ENCODE data around the gene PLIN4.
"Not testable (repeated sequence)": the region's sequence is repeated elsewhere in the genome, so short reads cannot be mapped to it uniquely, and the experiment has no call there.

The PLIN4 gene

DNA sequence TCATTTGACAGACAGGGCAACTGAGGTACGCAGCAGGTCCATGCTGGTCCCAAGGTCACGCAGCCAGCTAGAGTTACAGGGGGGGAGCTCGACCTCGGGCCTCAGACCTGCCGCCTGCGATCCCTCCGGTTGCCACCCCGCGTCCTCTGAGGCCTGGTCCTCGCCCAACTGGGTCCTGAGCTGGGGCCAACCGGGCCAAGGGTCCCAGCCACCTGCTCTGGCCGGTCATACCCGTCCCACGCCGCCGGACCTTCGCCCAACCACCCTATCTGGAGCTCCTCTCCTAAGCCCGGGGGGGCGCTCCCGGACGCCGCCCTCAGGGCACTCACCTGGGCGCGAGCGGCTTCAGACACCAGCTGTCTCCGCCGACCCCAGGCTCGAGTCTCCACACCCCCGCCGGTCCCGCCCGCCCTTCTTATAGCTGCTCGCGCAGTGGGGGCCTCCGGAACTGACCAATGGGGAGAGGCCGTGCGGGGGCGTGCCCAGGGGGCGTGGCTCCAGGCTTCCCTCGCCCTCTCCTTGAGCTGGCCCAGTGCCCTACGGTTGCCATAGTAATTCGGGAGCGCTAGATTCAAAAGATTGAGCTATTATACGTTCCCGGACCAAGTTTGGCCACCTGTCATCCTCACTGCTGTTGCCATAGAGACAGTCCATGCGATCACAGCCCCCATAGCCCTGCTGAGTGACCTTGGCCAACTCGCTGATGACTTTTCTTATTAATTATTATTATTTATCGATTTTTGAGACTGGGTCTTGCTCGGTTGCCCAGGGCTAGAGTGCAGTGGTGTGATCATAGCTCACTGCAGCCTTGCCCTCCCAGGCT, 16.8 kb upstream of the PLIN4 start, which contains the start of gene PLIN5:
Gene PLIN5, minus strand, starts transcription at position 389 of the 823 bp plus-strand sequence. CDS start 1,150 bp downstream, outside the sequence.
- Histone ChIP-seq H3K4me1 (ENCODE audit: control insufficient read depth in 1 of 2, insufficient read depth in 2 of 2, low read length in 2 of 2) (peaks cover 13 to 22% of the 10 kb centered on the region in 2 donors), H3K36me3 (ENCODE audit: control insufficient read depth in 1 of 2, insufficient read depth in 2 of 2, low read length in 2 of 2) (no peaks in the 10 kb centered on the region), H3K9me3 (ENCODE audit: control insufficient read depth in 1 of 2, low read length in 2 of 2) (no peaks in the 10 kb centered on the region), H3K27ac (ENCODE audit: low read depth, low read length) (no peak within 1 kb of the TSS), H3K27me3 (ENCODE audit: control insufficient read depth in 1 of 2, insufficient read depth in 2 of 2, low read length in 2 of 2) (peaks cover 0 to 7% of the 10 kb centered on the region in 2 donors), H3K4me3 (ENCODE audit: low read depth in 1 of 2, low read length in 2 of 2) (peak within 1 kb of the TSS; percentile 5 to 54), H3K9ac (ENCODE audit: low read depth in 1 of 2, low read length in 2 of 2) (no peak within 1 kb of the TSS)

DNA sequence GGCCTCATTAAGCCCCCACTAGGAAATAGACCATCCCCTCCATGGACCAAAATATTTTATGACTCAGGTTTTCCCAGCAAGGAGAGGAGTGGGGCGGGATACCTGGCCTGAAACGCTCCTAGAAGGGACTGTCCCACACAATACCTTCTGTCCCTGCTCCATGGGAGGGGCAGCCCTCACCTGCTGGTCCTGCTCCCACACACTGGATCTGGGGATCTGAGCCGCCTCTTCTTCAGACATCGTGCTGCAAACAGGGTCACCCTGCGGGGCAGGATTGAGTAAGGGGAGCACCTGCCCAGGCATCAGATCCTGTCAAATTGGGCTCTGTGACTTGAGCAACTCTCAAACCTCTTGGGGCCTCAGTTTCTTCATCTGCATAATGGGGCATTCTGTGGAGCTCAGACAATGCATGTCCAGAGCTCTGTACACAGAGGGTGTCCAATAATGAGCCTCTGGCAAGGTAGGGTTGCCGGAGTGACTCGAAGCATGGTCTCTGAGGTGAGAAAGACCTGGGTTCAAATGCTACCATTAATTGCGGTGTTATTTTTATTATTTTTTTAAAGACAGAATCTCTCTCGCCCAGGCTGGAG, 15.6 kb upstream of the PLIN4 start:
- H3K9me3 ChIP-seq (ENCODE audit: control insufficient read depth in 1 of 2, low read length in 2 of 2): no peaks in the 10 kb centered on the region
- H3K27ac ChIP-seq (ENCODE audit: low read depth, low read length): no peak overlapping the region
- H3K9ac ChIP-seq (ENCODE audit: low read depth in 1 of 2, low read length in 2 of 2): no peak overlapping the region
- H3K36me3 ChIP-seq (ENCODE audit: control insufficient read depth in 1 of 2, insufficient read depth in 2 of 2, low read length in 2 of 2): no peaks in the 10 kb centered on the region
- peaks cover 0 to 7% of the 10 kb centered on the region in 2 donors for H3K27me3 ChIP-seq (ENCODE audit: control insufficient read depth in 1 of 2, insufficient read depth in 2 of 2, low read length in 2 of 2)
- H3K4me1 ChIP-seq (ENCODE audit: control insufficient read depth in 1 of 2, insufficient read depth in 2 of 2, low read length in 2 of 2): peaks cover 13 to 14% of the 10 kb centered on the region in 2 donors
- no peak overlapping the region for H3K4me3 ChIP-seq (ENCODE audit: low read depth in 1 of 2, low read length in 2 of 2)

DNA sequence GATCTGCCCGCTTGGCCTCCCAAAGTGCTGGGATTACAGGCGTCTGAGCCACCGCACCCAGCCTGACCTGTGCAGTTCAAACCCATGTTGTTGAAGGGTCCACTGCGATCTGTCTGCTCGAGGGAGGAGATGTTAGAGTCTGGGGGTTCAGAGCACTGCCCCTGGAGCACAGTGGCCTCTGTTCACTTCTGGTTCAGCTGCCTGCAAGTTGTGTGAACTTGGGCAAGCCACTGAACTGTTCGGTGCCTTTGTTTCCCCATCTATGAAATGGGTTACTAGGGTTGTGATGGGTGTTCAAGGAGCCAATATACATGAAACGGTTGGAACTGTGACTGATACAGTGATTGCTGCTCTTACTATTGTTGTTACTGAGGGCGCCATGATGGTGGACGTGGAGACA, 15.0 kb upstream of the PLIN4 start:
- H3K4me3 ChIP-seq (ENCODE audit: low read depth in 1 of 2, low read length in 2 of 2): no peak overlapping the region
- no peak overlapping the region for H3K27ac ChIP-seq (ENCODE audit: low read depth, low read length)
- H3K9ac ChIP-seq (ENCODE audit: low read depth in 1 of 2, low read length in 2 of 2): no peak overlapping the region
- peaks cover 0 to 7% of the 10 kb centered on the region in 2 donors for H3K27me3 ChIP-seq (ENCODE audit: control insufficient read depth in 1 of 2, insufficient read depth in 2 of 2, low read length in 2 of 2)
- no peaks in the 10 kb centered on the region for H3K9me3 ChIP-seq (ENCODE audit: control insufficient read depth in 1 of 2, low read length in 2 of 2)
- H3K36me3 ChIP-seq (ENCODE audit: control insufficient read depth in 1 of 2, insufficient read depth in 2 of 2, low read length in 2 of 2): no peaks in the 10 kb centered on the region
- H3K4me1 ChIP-seq (ENCODE audit: control insufficient read depth in 1 of 2, insufficient read depth in 2 of 2, low read length in 2 of 2): peaks cover 13 to 14% of the 10 kb centered on the region in 2 donors

DNA sequence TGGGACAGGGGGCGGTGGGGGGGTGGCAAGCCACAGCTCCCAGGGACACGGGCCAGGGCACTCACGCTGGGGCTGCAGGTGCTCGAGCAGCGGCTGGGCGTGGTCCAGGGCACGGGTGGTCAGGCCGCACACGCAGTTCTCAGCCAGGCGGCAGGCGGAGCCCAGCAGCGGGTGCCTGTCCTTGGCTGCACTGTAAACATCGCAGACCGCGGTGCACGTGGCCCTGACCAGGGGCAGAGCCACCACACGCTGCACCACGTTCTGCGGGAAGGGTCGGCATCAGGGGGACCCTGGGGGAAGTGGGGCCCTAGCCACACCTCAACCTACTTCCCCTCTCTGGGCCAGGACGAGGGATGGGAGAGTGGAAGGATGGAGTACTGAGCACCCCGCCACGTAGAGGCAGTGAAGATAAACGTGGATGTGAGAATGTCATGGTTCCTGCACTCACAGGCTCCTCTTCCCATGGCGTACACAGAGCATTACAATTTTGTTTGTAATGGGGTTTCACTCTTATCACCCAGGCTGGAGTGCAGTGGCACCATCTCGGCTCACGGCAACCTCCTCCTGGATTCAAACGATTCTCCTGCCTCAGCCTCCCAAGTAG, 13.4 kb upstream of the PLIN4 start:
- no peak overlapping the region for H3K27ac ChIP-seq (ENCODE audit: low read depth, low read length)
- no peak overlapping the region for H3K4me3 ChIP-seq (ENCODE audit: low read depth in 1 of 2, low read length in 2 of 2)
- H3K9ac ChIP-seq (ENCODE audit: low read depth in 1 of 2, low read length in 2 of 2): no peak overlapping the region
- peaks cover 7 to 9% of the 10 kb centered on the region in 2 donors for H3K4me1 ChIP-seq (ENCODE audit: control insufficient read depth in 1 of 2, insufficient read depth in 2 of 2, low read length in 2 of 2)
- peaks cover 0 to 7% of the 10 kb centered on the region in 2 donors for H3K27me3 ChIP-seq (ENCODE audit: control insufficient read depth in 1 of 2, insufficient read depth in 2 of 2, low read length in 2 of 2)
- H3K9me3 ChIP-seq (ENCODE audit: control insufficient read depth in 1 of 2, low read length in 2 of 2): no peaks in the 10 kb centered on the region
- H3K36me3 ChIP-seq (ENCODE audit: control insufficient read depth in 1 of 2, insufficient read depth in 2 of 2, low read length in 2 of 2): no peaks in the 10 kb centered on the region

DNA sequence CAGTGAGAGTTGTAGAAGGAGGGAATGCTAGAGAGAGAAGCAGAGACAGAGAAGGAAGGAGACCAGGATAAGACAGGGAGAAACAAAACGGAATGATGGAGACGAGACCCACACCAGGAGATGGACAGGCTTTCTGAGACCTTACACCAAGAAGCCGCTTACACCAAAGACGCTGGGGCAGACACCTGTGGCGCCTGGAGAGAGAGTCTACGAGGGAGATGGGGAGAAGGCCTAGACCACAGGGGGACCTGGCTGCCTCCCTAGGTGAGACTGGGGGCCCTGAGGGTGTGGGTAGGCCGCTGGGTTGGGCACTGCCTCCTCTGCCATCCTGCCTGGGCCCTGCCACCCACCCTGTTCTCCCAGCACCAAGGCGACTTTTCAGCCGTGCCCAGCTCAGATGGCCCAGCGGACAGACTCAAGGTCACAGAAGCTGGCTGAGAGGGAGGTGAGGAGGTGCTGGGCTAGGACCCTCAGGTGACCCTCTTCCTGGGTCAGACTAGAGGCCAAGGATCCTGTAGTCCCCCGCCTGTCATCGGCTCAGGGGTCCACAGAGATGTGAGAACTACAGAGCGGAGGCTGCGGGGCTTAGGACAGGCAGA, 11.7 kb upstream of the PLIN4 start:
- Histone ChIP-seq H3K27ac (ENCODE audit: low read depth, low read length) (no peak overlapping the region), H3K4me1 (ENCODE audit: control insufficient read depth in 1 of 2, insufficient read depth in 2 of 2, low read length in 2 of 2) (peaks cover 0 to 1% of the 10 kb centered on the region in 2 donors), H3K36me3 (ENCODE audit: control insufficient read depth in 1 of 2, insufficient read depth in 2 of 2, low read length in 2 of 2) (no peaks in the 10 kb centered on the region), H3K9ac (ENCODE audit: low read depth in 1 of 2, low read length in 2 of 2) (no peak overlapping the region), H3K27me3 (ENCODE audit: control insufficient read depth in 1 of 2, insufficient read depth in 2 of 2, low read length in 2 of 2) (peaks cover 0 to 7% of the 10 kb centered on the region in 2 donors), H3K4me3 (ENCODE audit: low read depth in 1 of 2, low read length in 2 of 2) (no peak overlapping the region), H3K9me3 (ENCODE audit: control insufficient read depth in 1 of 2, low read length in 2 of 2) (no peaks in the 10 kb centered on the region)

DNA sequence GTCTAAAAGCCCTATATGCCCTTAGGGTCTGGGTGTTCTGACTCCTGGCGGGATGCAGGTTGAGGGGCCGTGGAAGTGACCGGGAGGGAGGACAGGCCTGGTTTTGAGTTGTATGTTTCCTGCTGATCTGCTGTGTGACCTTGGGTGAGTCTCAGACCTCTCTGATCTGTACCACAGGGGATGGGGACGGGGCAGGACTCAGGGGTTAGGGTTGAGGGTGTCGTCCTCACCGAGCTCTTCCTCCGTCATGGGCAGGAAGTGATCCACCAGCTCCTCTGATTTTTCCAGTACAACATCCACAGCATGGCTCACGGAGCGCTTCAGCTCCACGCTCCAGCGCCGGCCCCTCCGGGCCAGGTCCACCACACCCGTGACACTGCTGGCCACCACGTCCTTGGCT, 10.6 kb upstream of the PLIN4 start:
- no peaks in the 10 kb centered on the region for H3K9me3 ChIP-seq (ENCODE audit: control insufficient read depth in 1 of 2, low read length in 2 of 2)
- no peaks in the 10 kb centered on the region for H3K4me1 ChIP-seq (ENCODE audit: control insufficient read depth in 1 of 2, insufficient read depth in 2 of 2, low read length in 2 of 2)
- no peak overlapping the region for H3K27ac ChIP-seq (ENCODE audit: low read depth, low read length)
- no peak overlapping the region for H3K9ac ChIP-seq (ENCODE audit: low read depth in 1 of 2, low read length in 2 of 2)
- peaks cover 0 to 6% of the 10 kb centered on the region in 2 donors for H3K27me3 ChIP-seq (ENCODE audit: control insufficient read depth in 1 of 2, insufficient read depth in 2 of 2, low read length in 2 of 2)
- H3K4me3 ChIP-seq (ENCODE audit: low read depth in 1 of 2, low read length in 2 of 2): no peak overlapping the region
- H3K36me3 ChIP-seq (ENCODE audit: control insufficient read depth in 1 of 2, insufficient read depth in 2 of 2, low read length in 2 of 2): no peaks in the 10 kb centered on the region

DNA sequence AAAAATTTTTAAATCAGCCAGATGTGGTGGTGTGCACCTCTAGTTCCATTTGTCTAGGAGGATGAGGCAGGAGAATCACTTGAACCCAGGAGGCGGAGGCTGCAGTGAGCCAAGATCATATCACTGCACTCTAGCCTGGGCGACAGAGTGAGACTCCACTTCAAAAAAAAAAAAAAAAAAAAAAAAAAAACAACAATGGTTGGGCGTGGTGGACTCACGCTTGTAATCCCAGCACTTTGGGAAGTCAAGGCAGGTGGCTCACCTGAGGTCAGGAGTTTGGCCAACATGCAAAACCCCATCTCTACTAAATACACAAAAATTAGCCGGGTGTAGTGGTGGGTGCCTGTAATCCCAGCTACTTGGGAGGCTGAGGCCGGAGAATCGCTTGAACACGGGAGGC, 9.1 kb upstream of the PLIN4 start:
- H3K36me3 ChIP-seq (ENCODE audit: control insufficient read depth in 1 of 2, insufficient read depth in 2 of 2, low read length in 2 of 2); H3K4me1 ChIP-seq (ENCODE audit: control insufficient read depth in 1 of 2, insufficient read depth in 2 of 2, low read length in 2 of 2); H3K27ac ChIP-seq (ENCODE audit: low read depth, low read length); H3K27me3 ChIP-seq (ENCODE audit: control insufficient read depth in 1 of 2, insufficient read depth in 2 of 2, low read length in 2 of 2); H3K9me3 ChIP-seq (ENCODE audit: control insufficient read depth in 1 of 2, low read length in 2 of 2); H3K9ac ChIP-seq (ENCODE audit: low read depth in 1 of 2, low read length in 2 of 2); H3K4me3 ChIP-seq (ENCODE audit: low read depth in 1 of 2, low read length in 2 of 2): not testable (repeated sequence)

DNA sequence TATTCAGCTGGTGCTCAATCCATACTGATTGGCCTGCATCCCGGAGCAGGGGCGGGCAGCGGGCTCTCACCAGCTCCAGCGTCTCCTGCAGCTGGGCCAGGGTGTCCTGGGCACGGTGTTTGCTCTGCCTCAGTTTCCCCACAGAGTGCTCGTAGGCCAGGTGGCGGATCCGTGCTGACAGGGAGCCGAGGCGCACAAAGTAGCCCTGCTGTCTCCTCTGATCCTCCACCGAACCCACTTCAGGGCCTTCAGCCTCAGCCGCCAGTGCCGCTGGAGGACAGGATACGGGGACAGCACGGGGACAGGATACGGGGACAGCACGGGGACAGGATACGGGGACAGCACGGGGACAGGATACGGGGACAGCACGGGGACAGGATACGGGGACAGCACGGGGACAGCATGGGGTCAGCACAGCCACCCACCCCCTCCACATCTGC, 7.3 kb upstream of the PLIN4 start:
- Histone ChIP-seq H3K4me1 (ENCODE audit: control insufficient read depth in 1 of 2, insufficient read depth in 2 of 2, low read length in 2 of 2) (no peaks in the 10 kb centered on the region), H3K36me3 (ENCODE audit: control insufficient read depth in 1 of 2, insufficient read depth in 2 of 2, low read length in 2 of 2) (no peaks in the 10 kb centered on the region), H3K27me3 (ENCODE audit: control insufficient read depth in 1 of 2, insufficient read depth in 2 of 2, low read length in 2 of 2) (peaks cover 0 to 5% of the 10 kb centered on the region in 2 donors), H3K9ac (ENCODE audit: low read depth in 1 of 2, low read length in 2 of 2) (no peak overlapping the region), H3K4me3 (ENCODE audit: low read depth in 1 of 2, low read length in 2 of 2) (no peak overlapping the region), H3K9me3 (ENCODE audit: control insufficient read depth in 1 of 2, low read length in 2 of 2) (no peaks in the 10 kb centered on the region), H3K27ac (ENCODE audit: low read depth, low read length) (no peak overlapping the region)

DNA sequence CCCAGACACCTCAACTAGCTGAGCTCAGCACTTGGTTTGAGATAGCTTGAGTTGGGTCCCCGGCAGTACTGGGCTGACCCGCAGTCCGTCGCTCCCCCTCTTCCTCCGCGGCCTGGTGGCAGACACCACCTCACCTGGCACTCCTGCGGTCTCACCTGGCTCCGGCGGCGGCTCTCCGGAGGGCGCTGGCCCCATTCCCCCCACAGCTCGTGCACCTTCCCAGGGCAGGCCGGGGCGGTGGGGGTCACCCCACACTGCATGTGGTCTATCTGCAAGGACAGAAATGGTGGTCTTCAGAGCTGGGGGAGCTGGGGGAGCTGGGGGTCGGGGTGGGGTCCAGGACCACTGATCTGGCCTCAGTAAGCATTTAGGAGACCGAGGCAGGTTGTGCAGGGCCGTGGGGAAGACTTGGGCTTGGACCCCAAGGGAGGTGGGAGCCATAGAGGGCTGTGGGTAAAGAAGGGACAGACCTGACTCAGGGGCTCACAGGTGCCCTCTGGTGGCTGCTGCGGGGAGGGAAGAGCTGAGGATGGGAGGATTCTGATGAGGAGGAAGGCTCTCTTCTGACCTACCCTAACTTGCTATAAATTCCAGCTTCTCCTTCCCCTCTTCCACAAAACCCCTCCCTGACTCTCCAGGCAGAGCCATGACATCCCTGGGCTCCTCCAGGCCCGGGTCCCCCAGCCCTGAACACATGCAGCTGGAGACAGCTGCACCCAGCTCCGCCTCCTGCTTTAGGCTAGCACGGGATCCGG, 6.7 kb upstream of the PLIN4 start:
- no peak overlapping the region for H3K9ac ChIP-seq (ENCODE audit: low read depth in 1 of 2, low read length in 2 of 2)
- no peaks in the 10 kb centered on the region for H3K9me3 ChIP-seq (ENCODE audit: control insufficient read depth in 1 of 2, low read length in 2 of 2)
- no peak overlapping the region for H3K4me3 ChIP-seq (ENCODE audit: low read depth in 1 of 2, low read length in 2 of 2)
- H3K27ac ChIP-seq (ENCODE audit: low read depth, low read length): no peak overlapping the region
- H3K27me3 ChIP-seq (ENCODE audit: control insufficient read depth in 1 of 2, insufficient read depth in 2 of 2, low read length in 2 of 2): peaks cover 0 to 5% of the 10 kb centered on the region in 2 donors
- H3K36me3 ChIP-seq (ENCODE audit: control insufficient read depth in 1 of 2, insufficient read depth in 2 of 2, low read length in 2 of 2): no peaks in the 10 kb centered on the region
- H3K4me1 ChIP-seq (ENCODE audit: control insufficient read depth in 1 of 2, insufficient read depth in 2 of 2, low read length in 2 of 2): no peaks in the 10 kb centered on the region

Data from duodenal mucosa (tissue), 2 donors.